HPDE6-E6E7 (cell line): ENCODE data around the gene NUP98.
"Not testable (repeated sequence)": the region's sequence is repeated elsewhere in the genome, so short reads cannot be mapped to it uniquely, and the experiment has no call there.

Experiments
- DNase-seq: peaks from one replicate; pipeline ENCODE4 v3.0.0; 2011; ENCODE audit warnings: missing footprints; ENCODE audit errors: extremely low spot score

Gene NUP98

DNA sequence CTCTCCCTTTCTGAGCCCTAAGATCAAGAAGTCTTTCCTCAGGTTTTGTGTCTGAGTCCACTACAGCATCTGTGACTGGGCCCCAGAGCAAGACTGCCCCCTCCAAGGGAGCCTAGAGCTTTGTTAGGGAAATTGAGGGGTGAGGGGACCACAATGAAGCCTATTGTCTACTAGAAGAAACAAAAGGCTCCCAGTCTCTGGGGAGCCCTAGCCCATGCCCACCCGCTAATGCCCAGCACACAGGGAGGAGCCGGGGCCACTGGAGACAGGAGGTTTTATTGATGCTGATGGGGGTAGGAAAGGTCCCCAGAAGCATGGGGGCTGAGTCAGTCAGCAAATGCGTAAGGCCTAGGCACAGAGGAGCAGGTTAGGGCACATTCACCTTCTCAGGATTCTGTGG lies 29.4 kb upstream of the NUP98 start:
- DNase-seq = no peak

DNA sequence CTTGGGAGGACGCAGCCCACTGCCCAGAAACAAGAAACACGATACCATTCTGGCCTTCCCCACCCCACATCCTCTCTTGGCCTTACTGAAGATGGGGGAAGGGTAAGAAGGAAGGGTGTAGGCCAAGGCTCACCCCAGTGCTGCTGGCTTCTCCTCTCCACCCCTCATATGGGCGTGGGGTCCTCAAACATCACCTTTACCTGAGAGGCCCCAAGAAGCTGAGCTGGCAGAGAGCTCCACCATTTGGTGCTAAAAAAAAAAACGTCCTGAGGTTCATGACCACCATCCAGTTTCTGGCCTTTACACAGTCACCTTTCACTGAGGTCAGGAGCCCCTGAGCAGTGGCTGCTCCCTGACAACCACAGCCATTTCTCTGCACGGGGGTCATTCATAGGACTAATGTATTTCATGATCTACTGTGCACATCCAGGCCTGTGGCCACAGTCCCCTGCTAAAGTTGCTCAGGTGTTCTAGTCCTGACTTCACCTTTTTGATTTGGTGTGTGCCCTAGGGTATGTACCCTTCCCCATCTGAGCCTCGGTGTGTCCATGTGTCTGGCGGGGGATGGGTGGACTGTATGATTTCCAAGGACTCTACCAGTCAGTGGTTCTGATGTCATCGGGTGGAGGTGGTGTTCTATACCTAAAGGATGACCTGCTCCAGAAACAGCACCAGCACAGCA lies 28.3 kb upstream of the NUP98 start:
- DNase-seq = no peak

DNA sequence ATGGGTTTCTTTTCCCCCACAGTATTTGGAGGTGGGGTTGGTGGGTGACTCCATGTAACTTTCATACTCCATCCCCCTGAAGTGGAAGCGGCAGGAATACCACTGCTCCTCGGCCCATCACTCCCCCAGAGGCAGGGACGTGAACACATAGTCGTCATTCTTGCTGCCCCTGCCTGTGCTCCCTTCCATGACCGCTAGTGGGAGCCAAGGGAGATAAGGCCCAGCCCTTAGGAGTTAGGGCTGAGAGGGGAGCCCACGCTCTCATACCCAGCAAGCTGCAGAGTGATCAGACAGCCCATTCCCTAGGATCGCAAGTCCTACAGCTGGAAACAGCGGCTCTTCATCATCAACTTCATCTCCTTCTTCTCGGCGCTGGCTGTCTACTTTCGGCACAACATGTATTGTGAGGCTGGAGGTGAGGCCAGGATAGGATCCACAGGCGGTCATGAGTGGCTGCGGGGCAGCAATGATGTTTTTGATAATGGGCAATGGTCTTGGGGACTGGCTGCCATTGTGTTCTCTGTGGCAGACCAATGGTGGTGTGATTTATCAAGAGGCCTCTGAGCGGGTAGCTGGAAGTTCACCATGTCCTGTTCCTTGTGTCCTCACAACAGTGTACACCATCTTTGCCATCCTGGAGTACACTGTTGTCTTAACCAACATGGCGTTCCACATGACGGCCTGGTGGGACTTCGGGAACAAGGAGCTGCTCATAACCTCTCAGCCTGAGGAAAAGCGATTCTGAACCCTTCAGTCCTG lies 27.5 kb upstream of the NUP98 start:
- no peak for DNase-seq

DNA sequence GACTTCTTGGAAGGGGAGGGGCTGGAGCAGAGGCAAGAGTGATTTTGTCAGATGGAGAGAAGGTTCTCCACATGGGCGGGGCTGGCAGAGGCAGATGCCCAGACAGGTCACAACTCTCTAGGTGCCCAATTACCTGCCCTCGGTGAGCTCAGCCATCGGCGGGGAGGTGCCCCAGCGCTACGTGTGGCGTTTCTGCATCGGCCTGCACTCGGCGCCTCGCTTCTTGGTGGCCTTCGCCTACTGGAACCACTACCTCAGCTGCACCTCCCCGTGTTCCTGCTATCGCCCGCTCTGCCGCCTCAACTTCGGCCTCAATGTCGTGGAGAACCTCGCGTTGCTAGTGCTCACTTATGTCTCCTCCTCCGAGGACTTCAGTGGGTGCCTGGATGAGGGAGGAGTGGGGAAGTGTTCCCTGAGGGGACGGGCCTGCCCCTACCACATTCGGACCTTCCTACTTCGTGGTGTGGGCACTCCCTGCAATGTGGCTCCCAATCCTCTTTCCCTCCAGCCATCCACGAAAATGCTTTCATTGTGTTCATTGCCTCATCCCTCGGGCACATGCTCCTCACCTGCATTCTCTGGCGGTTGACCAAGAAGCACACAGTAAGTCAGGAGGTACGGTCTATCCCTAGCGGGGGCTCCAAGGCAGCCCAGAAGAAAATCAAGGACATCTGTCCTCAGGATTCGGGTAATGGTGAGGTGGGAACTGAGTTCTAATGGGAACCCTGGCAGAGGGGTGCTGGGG lies 26.6 kb upstream of the NUP98 start:
- DNase-seq = no peak

DNA sequence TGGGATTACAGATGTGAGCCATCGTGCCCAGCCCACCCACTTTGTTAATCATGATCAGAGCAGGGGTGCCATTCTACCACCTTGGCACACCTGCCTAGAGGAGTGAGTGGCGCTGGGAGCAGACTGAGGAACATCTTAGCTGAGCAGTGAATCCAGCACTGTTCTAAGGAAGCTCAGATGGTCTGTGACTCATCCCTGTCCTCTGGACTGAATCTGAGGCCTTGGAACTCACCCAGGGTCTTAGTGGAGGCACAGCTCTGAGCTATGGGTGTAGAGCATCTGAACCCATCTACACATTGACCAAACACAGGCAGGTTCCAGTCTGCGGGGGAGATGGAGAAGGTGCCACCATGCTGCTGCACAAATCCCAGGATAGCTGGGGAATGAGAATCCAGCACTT lies 25.9 kb upstream of the NUP98 start:
- no peak for DNase-seq

- no peak for DNase-seq
These were observed 25.0 kb upstream of the NUP98 start for GRCh38 chr11:3822312-3822711.

- DNase-seq = no peak
These were observed 23.6 kb upstream of the NUP98 start for GRCh38 chr11:3820971-3821370.

- no peak for DNase-seq
These were observed 19.9 kb upstream of the NUP98 start for GRCh38 chr11:3817181-3817800.

DNA sequence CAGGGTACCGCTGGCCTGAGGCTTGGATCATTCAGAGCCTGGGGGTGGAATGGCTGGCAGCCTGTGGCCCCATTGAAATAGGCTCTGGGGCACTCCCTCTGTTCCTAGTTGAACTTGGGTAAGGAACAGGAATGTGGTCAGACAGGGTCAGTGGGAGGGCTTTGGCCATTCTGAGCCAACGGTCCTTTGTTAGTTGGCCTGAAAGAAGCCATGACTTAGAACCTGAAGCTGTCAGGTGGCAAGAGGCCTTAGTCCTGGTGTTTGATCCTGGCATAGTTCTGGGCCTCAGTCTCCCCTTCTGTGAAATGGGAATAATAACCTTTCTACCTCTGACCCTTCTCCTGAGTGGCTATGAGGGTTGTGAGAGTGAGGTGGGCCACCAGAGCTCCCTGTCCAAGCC lies 19.3 kb upstream of the NUP98 start:
- no peak for DNase-seq

DNA sequence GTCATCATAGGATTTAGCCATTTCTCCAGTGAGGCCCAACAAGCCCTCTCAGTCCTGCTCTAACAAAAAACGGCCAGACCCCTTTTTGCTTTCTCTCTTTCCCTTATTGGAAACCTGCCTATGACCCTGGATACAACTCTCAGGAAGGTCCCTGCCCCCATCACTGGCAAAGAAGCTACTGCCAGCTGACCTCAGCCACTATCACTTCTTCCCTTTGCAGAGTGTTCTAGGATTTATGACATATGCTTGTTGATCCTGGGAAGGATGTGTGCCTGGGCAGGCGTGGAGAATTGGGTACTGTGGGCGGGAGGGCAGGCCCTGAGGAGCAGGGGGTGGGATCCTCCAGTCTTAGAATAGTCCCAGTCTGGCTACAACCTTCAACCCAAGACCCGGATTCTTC lies 18.5 kb upstream of the NUP98 start:
- no peak for DNase-seq

DNA sequence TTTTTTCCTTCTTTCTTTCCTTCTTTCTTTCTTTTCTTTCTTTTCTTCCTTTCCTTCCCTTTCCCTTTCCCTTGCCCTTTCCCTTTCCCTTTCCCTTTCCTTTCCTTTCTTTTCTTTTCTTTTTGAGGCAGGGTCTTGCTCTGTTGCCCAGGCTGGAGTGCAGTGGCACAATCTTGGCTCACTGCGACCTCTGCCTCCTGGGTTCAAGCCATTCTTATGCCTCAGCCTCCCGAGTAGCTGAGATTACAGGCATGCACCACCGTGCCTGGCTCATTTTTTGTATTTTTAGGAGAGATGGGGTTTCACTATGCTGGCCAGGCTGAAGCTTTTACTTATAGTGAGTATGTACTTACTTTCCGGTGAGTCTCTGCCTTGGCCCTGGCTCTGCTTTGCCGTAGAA lies 17.5 kb upstream of the NUP98 start:
- not testable (repeated sequence) for DNase-seq

DNA sequence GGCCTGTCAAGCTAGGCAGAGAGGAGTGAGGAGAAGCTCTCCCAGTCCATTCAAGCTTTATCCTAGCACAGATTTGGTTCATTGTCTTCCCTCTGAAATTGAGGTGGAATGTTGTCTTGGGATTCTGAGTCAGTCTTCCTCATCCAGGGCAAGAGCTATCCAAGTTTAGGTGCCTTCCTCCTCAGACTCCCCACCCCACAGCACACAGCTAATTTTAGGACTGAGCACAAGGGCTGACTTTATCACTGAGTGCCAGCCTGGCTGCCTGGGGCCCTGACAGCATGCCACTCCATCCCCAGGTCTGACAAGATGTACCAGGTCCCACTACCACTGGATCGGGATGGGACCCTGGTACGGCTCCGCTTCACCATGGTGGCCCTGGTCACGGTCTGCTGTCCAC lies 13.6 kb upstream of the NUP98 start:
- no peak for DNase-seq

DNA sequence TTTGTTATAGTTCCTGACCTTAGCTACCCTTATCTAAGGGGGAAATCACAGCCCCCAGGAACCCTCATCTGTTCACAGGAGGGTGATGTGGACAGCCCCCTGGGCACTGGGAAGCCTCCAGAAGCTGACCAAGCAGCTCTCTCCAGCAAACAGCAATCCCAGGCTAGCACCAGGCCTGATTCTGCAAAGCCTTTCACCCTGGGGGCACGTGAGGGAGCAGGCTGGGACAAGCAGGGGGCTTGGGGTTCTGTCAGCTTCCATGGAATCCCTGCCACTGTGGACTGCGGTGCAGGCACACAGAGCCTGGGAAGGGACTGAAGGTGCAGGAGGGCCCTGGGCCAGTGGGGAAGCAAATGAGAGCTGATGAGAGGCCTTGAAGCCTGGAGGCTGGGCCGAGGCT lies 13.1 kb upstream of the NUP98 start:
- DNase-seq = no peak

GRCh38 chr11:3809624-3809928 lies 12.2 kb upstream of the NUP98 start:
- no peak for DNase-seq

GRCh38 chr11:3808861-3809623 lies 11.7 kb upstream of the NUP98 start:
- peak; percentile 79 for DNase-seq

- no peak for DNase-seq
These were observed 10.8 kb upstream of the NUP98 start, which contains the start of gene PGAP2 for GRCh38 chr11:3807909-3808860. TSS of gene PGAP2 (plus strand) at chr11:3808560. CDS start at chr11:3811260, 2,700 bp downstream.

- DNase-seq = no peak
These were observed 6.6 kb upstream of the NUP98 start for GRCh38 chr11:3803726-3804495.

DNA sequence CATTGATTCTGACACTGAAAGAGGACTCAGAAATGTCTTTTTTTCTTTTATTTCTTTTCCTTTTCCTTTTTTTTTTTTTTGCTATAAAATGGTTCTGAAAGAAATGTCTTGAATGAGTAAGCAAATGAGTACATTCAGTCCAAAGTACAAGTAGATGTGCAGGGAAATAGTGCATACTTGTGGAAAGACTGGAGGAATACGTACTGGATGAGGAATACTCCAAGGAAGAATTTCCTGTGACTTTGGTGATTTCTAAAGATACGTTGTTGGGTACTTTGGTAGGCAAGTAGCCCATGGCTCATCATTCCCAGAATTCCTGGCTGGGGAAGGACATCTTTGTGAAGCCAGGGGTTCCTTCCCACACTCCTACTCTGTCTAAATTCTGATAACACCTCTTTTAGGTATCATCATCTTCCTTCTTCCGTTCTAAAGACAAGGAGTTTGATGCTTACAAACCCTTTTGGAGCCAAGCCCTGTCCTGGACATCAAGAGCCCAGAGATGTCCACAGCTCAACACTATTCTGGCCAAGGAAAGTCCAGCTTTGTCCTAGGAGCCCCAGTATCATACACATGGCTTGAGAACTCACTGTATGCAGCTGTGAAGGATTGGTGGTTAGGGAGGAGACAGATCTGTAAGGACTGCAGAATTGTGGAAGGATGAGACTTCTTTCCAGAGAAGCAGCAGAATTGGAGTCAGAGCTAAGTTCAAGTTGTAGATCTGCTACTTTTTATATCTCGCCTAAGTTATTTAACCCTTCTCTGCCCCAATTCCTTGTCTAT lies 4.8 kb upstream of the NUP98 start:
- no peak for DNase-seq

DNA sequence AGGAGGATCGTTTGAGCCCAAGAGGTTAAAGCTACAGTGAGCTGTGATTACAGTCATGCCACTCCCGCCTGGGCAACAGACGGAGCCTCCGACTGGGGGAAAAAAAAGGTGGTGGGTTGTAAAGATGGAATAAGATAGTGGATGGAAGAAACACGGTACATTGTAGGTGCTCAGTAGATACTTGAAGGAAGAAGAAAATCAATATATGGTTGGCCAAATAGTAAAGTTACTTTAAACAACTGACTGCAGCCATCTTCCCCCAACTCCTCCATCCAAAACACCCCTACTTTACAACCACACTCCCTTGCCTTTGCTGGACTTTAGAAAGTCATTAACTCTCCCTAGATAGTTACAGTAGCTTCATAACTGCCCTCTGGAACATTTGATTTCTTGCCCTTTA lies 2.5 kb upstream of the NUP98 start:
- DNase-seq = no peak
